Measurements from ENCODE around the gene KRTAP4-8.
"Not testable (repeated sequence)": the region's sequence is repeated elsewhere in the genome, so short reads cannot be mapped to it uniquely, and the experiment has no call there.

KRTAP4-8 gene

GRCh38 chr17:41064301-41064700 lies 33.6 kb downstream of the KRTAP4-8 start:
- DNase-seq: no peak

DNA sequence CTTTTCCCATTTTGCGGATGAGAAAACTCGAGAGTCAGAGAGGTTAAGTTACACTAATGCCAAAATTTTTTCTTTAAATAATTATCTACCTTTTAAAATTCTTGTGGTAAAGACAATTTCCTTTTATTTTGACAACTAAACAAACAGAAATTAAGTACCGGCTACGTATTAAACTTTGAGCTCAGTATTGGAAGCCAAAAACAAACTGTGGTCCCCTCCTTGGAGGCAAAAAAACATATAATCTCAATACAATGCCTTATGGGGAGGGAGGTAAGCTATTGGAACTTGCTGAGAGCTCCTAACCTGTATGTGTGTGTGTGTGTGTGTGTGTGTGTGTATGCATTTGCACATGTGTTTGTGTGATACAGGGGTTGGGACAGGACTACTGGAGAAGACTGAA lies 34.5 kb downstream of the KRTAP4-8 start:
- DNase-seq: no peak

GRCh38 chr17:41061964-41062363 lies 36.0 kb downstream of the KRTAP4-8 start:
- DNase-seq: no peak

DNA sequence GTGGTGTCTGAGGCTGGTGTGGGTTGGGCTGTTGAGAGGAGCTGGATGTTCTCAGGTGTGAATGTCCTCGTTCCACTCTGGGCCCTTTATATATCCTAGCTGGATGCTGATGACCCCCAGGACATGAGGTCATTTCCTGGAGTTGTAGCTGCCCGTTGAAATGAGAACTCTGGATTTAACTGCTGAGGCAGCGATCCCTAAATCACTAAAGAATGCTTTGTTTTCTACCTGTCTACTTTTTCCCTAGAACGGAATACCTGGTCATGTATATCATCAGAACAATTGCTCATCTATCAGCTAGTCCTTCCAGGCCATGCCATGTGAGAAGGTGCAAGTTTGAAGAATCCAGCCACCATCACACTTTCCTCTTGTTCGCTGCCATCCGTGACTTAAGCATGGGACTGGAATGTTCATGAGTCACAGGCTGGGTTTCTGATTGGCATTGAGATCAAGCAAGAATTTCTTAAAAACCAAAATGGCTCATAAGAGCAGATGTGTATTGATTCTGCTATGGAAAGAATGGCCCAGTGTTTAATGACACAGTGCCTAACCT lies 37.8 kb downstream of the KRTAP4-8 start, which contains the start of gene KRTAP2-3:
TSS of gene KRTAP2-3 (minus strand) at position 63 of the 553 bp plus-strand sequence. CDS start 64 bp downstream, outside the sequence.
- no peak for DNase-seq

DNA sequence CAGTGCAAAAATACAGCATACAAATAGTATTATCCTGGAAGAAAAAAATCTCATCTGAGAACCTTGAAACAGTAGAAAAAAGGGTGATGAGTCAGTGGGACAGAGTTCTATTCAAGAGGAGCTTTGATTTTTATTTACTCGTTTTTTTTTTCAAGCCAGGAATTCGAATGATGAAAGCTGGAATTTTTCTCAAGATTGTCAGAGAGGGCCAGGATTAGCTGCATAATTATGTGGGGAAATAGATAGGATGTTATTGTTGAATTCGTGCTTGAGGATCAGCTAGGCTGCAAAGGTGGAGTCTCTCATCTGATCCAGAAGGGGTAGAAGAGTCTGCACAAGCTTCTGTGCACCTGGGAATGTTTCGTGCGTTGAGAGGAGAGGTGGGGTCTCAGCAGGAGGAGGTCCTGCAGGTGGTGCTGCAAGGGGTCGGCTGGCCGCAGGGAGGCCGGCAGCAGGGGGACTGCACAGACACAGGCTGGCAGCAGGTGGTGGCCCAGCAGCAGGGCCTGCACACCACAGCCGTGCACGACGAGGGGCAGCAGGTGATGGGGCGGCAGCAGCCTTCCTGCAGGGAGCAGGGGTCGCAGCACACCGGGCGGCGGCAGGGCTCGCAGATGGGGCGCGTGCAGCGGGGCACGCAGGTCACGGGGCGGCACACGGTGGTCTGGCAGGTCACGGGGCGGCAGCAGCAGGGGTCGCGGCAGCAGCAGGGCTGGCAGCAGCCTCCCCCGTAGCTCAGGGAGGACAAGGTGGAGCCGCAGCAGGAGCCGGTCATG lies 38.5 kb downstream of the KRTAP4-8 start:
- DNase-seq: not testable (repeated sequence)

DNA sequence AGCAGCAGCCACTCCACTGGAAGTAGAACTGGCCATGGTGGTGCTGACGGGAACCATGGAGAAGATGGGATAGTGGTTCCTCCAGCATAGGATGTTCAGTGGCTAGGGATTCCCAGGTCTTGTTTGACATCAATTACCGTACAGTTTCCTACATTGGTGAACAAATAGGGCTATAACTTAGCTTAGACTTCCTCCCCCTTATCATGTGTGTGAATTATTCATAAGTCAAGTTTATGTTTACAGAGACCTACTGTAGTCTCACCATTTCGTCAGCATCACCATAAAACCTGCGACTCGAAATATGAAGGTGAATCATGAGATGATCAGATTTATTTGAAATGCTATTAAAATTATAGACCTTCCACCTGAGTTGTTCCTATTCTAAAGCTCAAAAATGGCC lies 39.2 kb downstream of the KRTAP4-8 start:
- no peak for DNase-seq

DNA sequence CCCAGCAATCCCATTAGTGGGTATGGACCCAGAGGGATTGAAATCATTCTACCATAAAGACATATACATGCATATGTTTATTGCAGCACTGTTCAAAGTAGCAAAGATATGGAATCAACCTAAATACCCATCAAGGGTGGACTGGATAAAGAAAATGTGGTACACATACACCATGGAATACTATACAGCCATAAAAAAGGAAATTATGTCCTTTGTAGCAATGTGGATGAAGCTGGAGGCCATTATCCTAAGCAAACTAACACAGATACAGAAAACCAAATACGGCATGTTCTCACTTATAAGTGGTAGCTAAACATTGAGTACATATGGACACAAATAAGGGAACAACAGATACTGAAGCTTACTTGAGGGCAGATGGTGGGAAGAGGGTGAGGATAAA lies 40.4 kb downstream of the KRTAP4-8 start:
- DNase-seq: no peak

DNA sequence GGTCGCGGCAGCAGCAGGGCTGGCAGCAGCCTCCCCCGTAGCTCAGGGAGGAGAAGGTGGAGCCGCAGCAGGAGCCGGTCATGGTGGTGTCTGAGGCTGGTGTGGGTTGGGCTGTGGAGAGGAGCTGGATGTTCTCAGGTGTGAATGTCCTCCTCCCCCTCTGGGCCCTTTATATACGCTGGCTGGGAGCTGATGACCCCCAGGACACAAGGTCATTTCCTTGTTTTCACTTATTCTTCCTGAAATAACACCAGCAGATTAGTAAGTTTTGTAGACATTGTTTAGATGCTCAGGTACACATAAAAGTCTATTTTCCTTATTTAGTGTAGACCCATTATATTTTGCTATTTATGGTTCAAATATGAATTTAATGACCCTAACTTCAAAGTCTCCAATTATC lies 42.8 kb downstream of the KRTAP4-8 start, which contains the start of gene KRTAP2-2:
TSS of gene KRTAP2-2 (minus strand) at position 101 of the 400 bp plus-strand sequence. CDS start at position 82, 19 bp downstream.
- DNase-seq: not testable (repeated sequence)

GRCh38 chr17:41054556-41054955 lies 43.4 kb downstream of the KRTAP4-8 start:
- not testable (repeated sequence) for DNase-seq

DNA sequence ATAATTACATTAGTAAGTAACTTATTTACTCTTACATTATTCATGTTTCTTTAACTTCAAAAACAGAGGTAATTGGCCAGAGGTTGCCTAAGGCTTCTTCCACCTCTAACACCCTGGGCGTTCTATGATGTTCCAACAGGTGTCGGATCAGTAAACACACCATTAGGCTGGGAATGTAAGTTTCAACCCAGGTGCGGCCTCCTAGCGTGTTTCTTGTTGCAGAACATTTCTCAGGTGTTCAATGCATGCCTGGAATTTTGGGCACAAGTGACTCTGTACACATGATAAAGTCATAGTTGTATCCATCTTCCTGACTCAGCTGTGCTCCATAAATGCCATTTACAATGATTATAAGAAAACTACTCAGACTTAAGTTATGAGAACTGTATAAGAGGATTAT lies 43.9 kb downstream of the KRTAP4-8 start:
- DNase-seq: no peak

DNA sequence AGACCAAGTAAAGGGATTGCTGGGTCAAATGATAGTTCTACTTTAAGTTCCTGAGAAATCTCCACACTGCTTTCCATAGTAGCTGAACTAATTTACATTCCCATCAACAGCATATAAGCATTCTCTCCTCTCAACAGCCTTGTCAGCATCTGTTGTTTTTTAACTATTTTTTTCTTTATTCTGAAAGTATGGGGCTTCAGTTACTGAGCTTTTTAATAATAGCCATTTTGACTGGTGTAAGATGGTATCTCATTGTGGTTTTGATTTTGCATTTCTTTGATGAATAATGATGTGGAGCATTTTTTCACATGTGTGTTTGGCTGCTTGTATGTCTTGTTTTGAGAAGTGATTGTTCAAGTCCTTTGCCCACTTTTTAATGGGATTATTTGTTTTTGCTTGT lies 45.4 kb downstream of the KRTAP4-8 start:
- DNase-seq: no peak

DNA sequence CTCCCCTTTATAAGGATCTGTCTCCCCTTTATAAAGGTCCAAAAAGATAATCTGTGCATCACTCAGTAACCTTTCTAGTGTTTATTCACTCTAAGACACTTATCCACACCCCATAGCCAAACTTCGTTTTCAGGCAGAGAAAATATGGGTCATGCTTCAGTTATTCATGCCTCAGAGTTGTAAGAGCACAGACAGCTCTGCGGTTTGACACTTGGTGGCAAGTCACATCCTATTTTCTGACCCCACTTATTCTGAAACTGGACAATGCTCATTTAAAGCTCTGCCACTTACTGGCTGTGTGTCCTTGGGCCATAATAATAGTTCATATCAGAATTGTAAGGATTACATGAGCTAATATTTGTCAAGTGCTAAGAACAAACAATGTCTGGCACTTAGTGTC lies 48.8 kb downstream of the KRTAP4-8 start:
- DNase-seq: no peak

DNA sequence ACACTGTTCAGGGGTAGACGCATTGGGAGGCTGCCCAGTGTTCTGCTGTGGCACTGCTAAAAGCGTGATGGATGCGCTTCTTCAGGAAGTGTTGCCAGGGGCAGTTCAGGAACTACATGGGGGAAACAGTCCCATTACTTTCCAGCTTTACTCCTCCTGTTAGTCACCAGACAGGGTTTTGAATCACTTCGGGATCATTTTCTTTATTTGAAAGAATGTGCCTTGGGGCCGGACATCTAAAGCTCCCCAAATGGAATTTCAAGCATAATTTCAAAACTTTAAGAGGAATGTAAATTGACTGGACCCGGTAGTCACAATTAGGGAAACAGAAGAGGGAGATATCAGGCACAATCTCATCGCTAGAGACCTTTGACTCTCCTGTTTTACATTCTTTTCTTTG lies 49.5 kb downstream of the KRTAP4-8 start:
- DNase-seq: no peak
